Mucosa of rectum (tissue), 2 donors: ENCODE results near the gene C1orf105.

ENCODE experiments used
- H3K27ac ChIP-seq, 2 donors: one replicate each; pipeline ENCODE4 v1.7.0; 2013; ENCODE audit warnings: inconsistent platforms in 2 of 2, low read depth in 2 of 2, low read length in 2 of 2
- H3K27me3 ChIP-seq, 2 donors: one replicate each; pipeline ENCODE4 v1.7.0; 2013; ENCODE audit warnings: low read length in 2 of 2; ENCODE audit not compliant: control insufficient read depth in 2 of 2, insufficient read depth in 2 of 2
- H3K36me3 ChIP-seq, 2 donors: one replicate each; pipeline ENCODE4 v1.7.0; 2013; ENCODE audit warnings: low read length in 2 of 2; ENCODE audit not compliant: control insufficient read depth in 2 of 2, insufficient read depth in 2 of 2
- H3K4me1 ChIP-seq, 2 donors: one replicate each; pipeline ENCODE4 v1.7.0; 2013; ENCODE audit warnings: low read length in 2 of 2, mild to moderate bottlenecking in 1 of 2; ENCODE audit not compliant: control insufficient read depth in 2 of 2, insufficient read depth in 2 of 2
- H3K4me3 ChIP-seq, 2 donors: one replicate each; pipeline ENCODE4 v1.7.0; 2013; ENCODE audit warnings: low read length in 2 of 2
- H3K9ac ChIP-seq, 2 donors: one replicate each; pipeline ENCODE4 v1.7.0; 2013; ENCODE audit warnings: low read length in 2 of 2, low read depth in 1 of 2, mild to moderate bottlenecking in 1 of 2
- H3K9me3 ChIP-seq, 2 donors: one replicate each; pipeline ENCODE4 v1.7.0; 2013; ENCODE audit warnings: low read length in 2 of 2; ENCODE audit not compliant: control insufficient read depth in 2 of 2
- donor health status: healthy.
- donor health status: Normal muscosa, but diverticular disease.

The C1orf105 gene

GRCh38 chr1:172453153-172453545 lies 32.7 kb downstream of the C1orf105 start:
- Histone ChIP-seq H3K36me3 (no peaks in the 10 kb centered on the region), H3K9me3 (no peaks in the 10 kb centered on the region), H3K4me1 (peaks cover 10 to 18% of the 10 kb centered on the region in 2 donors), H3K27me3 (no peaks in the 10 kb centered on the region), H3K9ac (no peak overlapping the region), H3K4me3 (no peak overlapping the region), H3K27ac (no peak overlapping the region)

GRCh38 chr1:172453607-172454006 lies 33.1 kb downstream of the C1orf105 start:
- no peak overlapping the region for H3K4me3 ChIP-seq
- no peaks in the 10 kb centered on the region for H3K9me3 ChIP-seq
- no peaks in the 10 kb centered on the region for H3K27me3 ChIP-seq
- H3K9ac ChIP-seq = no peak overlapping the region
- no peak overlapping the region for H3K27ac ChIP-seq
- no peaks in the 10 kb centered on the region for H3K36me3 ChIP-seq
- peaks cover 10 to 18% of the 10 kb centered on the region in 2 donors for H3K4me1 ChIP-seq

GRCh38 chr1:172455451-172455850 lies 35.0 kb downstream of the C1orf105 start:
- Histone ChIP-seq H3K4me1 (peaks cover 2 to 14% of the 10 kb centered on the region in 2 donors), H3K9ac (no peak overlapping the region), H3K9me3 (no peaks in the 10 kb centered on the region), H3K4me3 (no peak overlapping the region), H3K36me3 (no peaks in the 10 kb centered on the region), H3K27ac (no peak overlapping the region), H3K27me3 (no peaks in the 10 kb centered on the region)

- no peak overlapping the region for H3K27ac ChIP-seq
- peaks cover 0 to 7% of the 10 kb centered on the region in 2 donors for H3K4me1 ChIP-seq
- no peaks in the 10 kb centered on the region for H3K36me3 ChIP-seq
- no peaks in the 10 kb centered on the region for H3K27me3 ChIP-seq
- H3K4me3 ChIP-seq = no peak overlapping the region
- H3K9ac ChIP-seq = no peak overlapping the region
- no peaks in the 10 kb centered on the region for H3K9me3 ChIP-seq
Measured at GRCh38 chr1:172456344-172456769, 35.9 kb downstream of the C1orf105 start.

GRCh38 chr1:172457479-172458130 lies 37.1 kb downstream of the C1orf105 start:
- Histone ChIP-seq H3K9me3 (no peaks in the 10 kb centered on the region), H3K9ac (no peak overlapping the region), H3K27me3 (no peaks in the 10 kb centered on the region), H3K27ac (no peak overlapping the region), H3K36me3 (no peaks in the 10 kb centered on the region), H3K4me3 (no peak overlapping the region), H3K4me1 (peaks cover 0 to 7% of the 10 kb centered on the region in 2 donors)

GRCh38 chr1:172460177-172460576 lies 39.7 kb downstream of the C1orf105 start:
- no peak overlapping the region for H3K27ac ChIP-seq
- no peaks in the 10 kb centered on the region for H3K4me1 ChIP-seq
- H3K36me3 ChIP-seq = no peaks in the 10 kb centered on the region
- H3K9ac ChIP-seq = no peak overlapping the region
- no peaks in the 10 kb centered on the region for H3K9me3 ChIP-seq
- H3K4me3 ChIP-seq = no peak overlapping the region
- H3K27me3 ChIP-seq = no peaks in the 10 kb centered on the region

GRCh38 chr1:172460887-172461315 lies 40.4 kb downstream of the C1orf105 start:
- H3K9me3 ChIP-seq = no peaks in the 10 kb centered on the region
- H3K27ac ChIP-seq = no peak overlapping the region
- H3K4me1 ChIP-seq = no peaks in the 10 kb centered on the region
- no peaks in the 10 kb centered on the region for H3K36me3 ChIP-seq
- no peak overlapping the region for H3K4me3 ChIP-seq
- H3K9ac ChIP-seq = no peak overlapping the region
- H3K27me3 ChIP-seq = no peaks in the 10 kb centered on the region

- Histone ChIP-seq H3K4me1 (no peaks in the 10 kb centered on the region), H3K36me3 (no peaks in the 10 kb centered on the region), H3K4me3 (no peak overlapping the region), H3K27ac (no peak overlapping the region), H3K27me3 (no peaks in the 10 kb centered on the region), H3K9me3 (no peaks in the 10 kb centered on the region), H3K9ac (no peak overlapping the region)
Measured at GRCh38 chr1:172465617-172466016, 45.1 kb downstream of the C1orf105 start.

- H3K27me3 ChIP-seq = no peaks in the 10 kb centered on the region
- H3K4me1 ChIP-seq = no peaks in the 10 kb centered on the region
- H3K27ac ChIP-seq = no peak overlapping the region
- H3K9me3 ChIP-seq = no peaks in the 10 kb centered on the region
- H3K9ac ChIP-seq = no peak overlapping the region
- no peak overlapping the region for H3K4me3 ChIP-seq
- no peaks in the 10 kb centered on the region for H3K36me3 ChIP-seq
Measured at GRCh38 chr1:172466795-172467407, 46.4 kb downstream of the C1orf105 start.

GRCh38 chr1:172467446-172467845 lies 47.0 kb downstream of the C1orf105 start:
- no peak overlapping the region for H3K9ac ChIP-seq
- no peaks in the 10 kb centered on the region for H3K36me3 ChIP-seq
- no peaks in the 10 kb centered on the region for H3K9me3 ChIP-seq
- no peak overlapping the region for H3K27ac ChIP-seq
- no peaks in the 10 kb centered on the region for H3K27me3 ChIP-seq
- no peaks in the 10 kb centered on the region for H3K4me1 ChIP-seq
- H3K4me3 ChIP-seq = no peak overlapping the region
